H9 (cell line): ENCODE data around the gene P4HA2. TPM values are rescaled to one million over a fixed set of nuclear protein-coding genes. Genes with fewer than 3 reads are reported as not detected.

Experiments used
- DNase-seq: peaks from one replicate; pipeline ENCODE4 v3.0.0-alpha.2; 2017
- H2AFZ ChIP-seq: one replicate; pipeline ENCODE4 v1.6.1; 2013; ENCODE audit warnings: mild to moderate bottlenecking, low read length, control low read depth, moderate library complexity
- H2AK5ac ChIP-seq: 2 replicates; pipeline ENCODE4 v1.6.1; 2013; ENCODE audit warnings: low read length, control low read depth, mixed read lengths; ENCODE audit not compliant: insufficient read length
- H2BK120ac ChIP-seq: one replicate; pipeline ENCODE4 v1.6.1; 2013; ENCODE audit warnings: low read depth, mild to moderate bottlenecking, low read length, control low read depth, inconsistent platforms; ENCODE audit not compliant: poor library complexity, severe bottlenecking
- H2BK12ac ChIP-seq: 2 replicates; pipeline ENCODE4 v1.6.1; 2013; ENCODE audit warnings: low read length, control low read depth, mixed read lengths, low read depth; ENCODE audit not compliant: insufficient read length
- H2BK15ac ChIP-seq: 2 replicates; pipeline ENCODE4 v1.6.1; 2013; ENCODE audit warnings: low read depth, low read length, control low read depth
- H2BK20ac ChIP-seq: one replicate; pipeline ENCODE4 v1.6.1; 2013; ENCODE audit warnings: low read depth, mild to moderate bottlenecking, low read length, control low read depth, inconsistent platforms; ENCODE audit not compliant: poor library complexity, severe bottlenecking
- H2BK5ac ChIP-seq: 2 replicates; pipeline ENCODE4 v1.6.1; 2013; ENCODE audit warnings: low read length, control low read depth, mixed read lengths; ENCODE audit not compliant: insufficient read length
- H3K14ac ChIP-seq: 2 replicates; pipeline ENCODE4 v1.6.1; 2013; ENCODE audit warnings: low read length, control low read depth; ENCODE audit not compliant: insufficient read depth
- H3K18ac ChIP-seq: 2 replicates; pipeline ENCODE4 v1.6.1; 2013; ENCODE audit warnings: low read depth, mild to moderate bottlenecking, mixed read lengths, low read length, control low read depth; ENCODE audit not compliant: insufficient read length
- H3K23ac ChIP-seq: 2 replicates; pipeline ENCODE4 v1.6.1; 2013; ENCODE audit warnings: low read length, control low read depth, mixed read lengths, low read depth; ENCODE audit not compliant: insufficient read length
- H3K23me2 ChIP-seq: 2 replicates; pipeline ENCODE4 v1.6.1; 2013; ENCODE audit warnings: low read depth, mild to moderate bottlenecking, mixed read lengths, low read length, control low read depth; ENCODE audit not compliant: insufficient read length, poor library complexity, severe bottlenecking
- H3K27ac ChIP-seq: 2 replicates; pipeline ENCODE4 v1.5.1; 2013; ENCODE audit warnings: low read length, control low read depth, mixed read lengths, low read depth; ENCODE audit not compliant: insufficient read length
- H3K27me3 ChIP-seq: 2 replicates; pipeline ENCODE4 v1.6.1; 2013; ENCODE audit warnings: low read length, control low read depth, inconsistent platforms; ENCODE audit not compliant: insufficient read depth
- H3K4ac ChIP-seq: 2 replicates; pipeline ENCODE4 v1.6.1; 2013; ENCODE audit warnings: low read depth, mild to moderate bottlenecking, control low read depth, inconsistent platforms, low read length, moderate library complexity
- H3K4me1 ChIP-seq: 2 replicates; pipeline ENCODE4 v1.6.1; 2013; ENCODE audit warnings: low read length, control low read depth, inconsistent platforms; ENCODE audit not compliant: insufficient read depth
- H3K4me2 ChIP-seq: 2 replicates; pipeline ENCODE4 v1.6.1; 2013; ENCODE audit warnings: low read length, control low read depth, mixed read lengths; ENCODE audit not compliant: insufficient read length, insufficient read depth
- H3K56ac ChIP-seq: 2 replicates; pipeline ENCODE4 v1.6.1; 2013; ENCODE audit warnings: low read depth, mild to moderate bottlenecking, mixed read lengths, low read length, control low read depth; ENCODE audit not compliant: insufficient read length
- H3K79me1 ChIP-seq: 2 replicates; pipeline ENCODE4 v1.6.1; 2013; ENCODE audit warnings: low read depth, mild to moderate bottlenecking, moderate library complexity, low read length, control low read depth, inconsistent platforms; ENCODE audit not compliant: insufficient read depth, poor library complexity, severe bottlenecking
- H3K79me2 ChIP-seq: 2 replicates; pipeline ENCODE4 v1.6.1; 2013; ENCODE audit warnings: low read length, control low read depth, inconsistent platforms; ENCODE audit not compliant: insufficient read depth
- H3K9ac ChIP-seq: 2 replicates; pipeline ENCODE4 v1.6.1; 2013; ENCODE audit warnings: low read length, control low read depth, mixed read lengths; ENCODE audit not compliant: insufficient read length; ENCODE audit errors: extremely low read depth
- H3K9me3 ChIP-seq: one replicate; pipeline ENCODE4 v1.6.1; 2013; ENCODE audit warnings: low read depth, low read length, inconsistent platforms; ENCODE audit not compliant: control insufficient read depth
- H3T11ph ChIP-seq: one replicate; pipeline ENCODE4 v1.6.1; 2013; ENCODE audit warnings: mild to moderate bottlenecking, low read length, control low read depth, inconsistent platforms
- H4K20me1 ChIP-seq: one replicate; pipeline ENCODE4 v1.6.1; 2013; ENCODE audit not compliant: control insufficient read depth, insufficient read length, insufficient read depth
- H4K5ac ChIP-seq: 2 replicates; pipeline ENCODE4 v1.6.1; 2013; ENCODE audit warnings: low read depth, mild to moderate bottlenecking, mixed read lengths, low read length, control low read depth; ENCODE audit not compliant: insufficient read length
- H4K8ac ChIP-seq: replicated peaks from 2 replicates; pipeline ENCODE4 v1.6.1; 2013; ENCODE audit warnings: low read length, control low read depth, mixed read lengths, low read depth; ENCODE audit not compliant: insufficient read length
- H4K91ac ChIP-seq: 2 replicates; pipeline ENCODE4 v1.6.1; 2013; ENCODE audit warnings: low read depth, mild to moderate bottlenecking, moderate library complexity, mixed read lengths, low read length, control low read depth; ENCODE audit not compliant: insufficient read length
- H3K27ac Mint-ChIP-seq, 3 experiments: 2 replicates in 2 of 3; 3 replicates in 1 of 3; pipeline ENCODE4 v1.8.0; 2020 to 2021; ENCODE audit warnings: mixed read lengths in 3 of 3, mild to moderate bottlenecking in 1 of 3, moderate library complexity in 1 of 3
- H3K27me3 Mint-ChIP-seq: 2 replicates; pipeline ENCODE4 v1.8.0; 2021; ENCODE audit warnings: low read depth, mild to moderate bottlenecking, moderate library complexity, mixed read lengths
- H3K36me3 Mint-ChIP-seq, 3 experiments: 2 replicates in 2 of 3; 3 replicates in 1 of 3; pipeline ENCODE4 v1.8.0; 2020 to 2021; ENCODE audit warnings: low read depth in 3 of 3, mixed read lengths in 3 of 3; ENCODE audit not compliant: insufficient read depth in 1 of 3
- H3K4me1 Mint-ChIP-seq, 2 experiments: 2 replicates each; pipeline ENCODE4 v1.8.0; 2020; ENCODE audit warnings: mixed read lengths in 2 of 2
- H3K4me3 Mint-ChIP-seq, 2 experiments: 2 replicates in 1 of 2; 3 replicates in 1 of 2; pipeline ENCODE4 v1.8.0; 2020 to 2021; ENCODE audit warnings: mild to moderate bottlenecking in 2 of 2, mixed read lengths in 2 of 2, moderate library complexity in 1 of 2
- H3K9me3 Mint-ChIP-seq, 2 experiments: 2 replicates in 1 of 2; 3 replicates in 1 of 2; pipeline ENCODE4 v1.8.0; 2020; ENCODE audit warnings: mild to moderate bottlenecking in 2 of 2, mixed read lengths in 2 of 2, moderate library complexity in 1 of 2
- CTCF ChIP-seq: fragments of 200-600 bp; sonication (generic); conservative IDR thresholded peaks from 3 replicates; pipeline ENCODE4 v1.8.0; 2021; ENCODE audit warnings: antibody characterized with exemption, mild to moderate bottlenecking
- WGBS: extraction: QIAGEN DNeasy Blood & Tissue Kit; methylation state at CpG from one replicate; pipeline ENCODE4 v1.1.7; 2013; ENCODE audit warnings: missing lambda C conversion rate, low lambda C conversion rate, mixed read lengths; ENCODE audit not compliant: insufficient read length; ENCODE audit errors: extremely low coverage; 5-methylcytosine and 5-hydroxymethylcytosine counted together
- total RNA-seq: library from RNA; stranded (reverse); gene quantifications from 2 replicates; pipeline ENCODE4 v1.2.1, GENCODE V29; 2021

P4HA2 gene
- total RNA-seq, 1 experiment from 2014 or later = 15.3 TPM

GRCh38 chr5:132222649-132223038 is 5.0 kb downstream of the P4HA2 start:
- Histone ChIP-seq H2BK5ac (no peak overlapping the region), H3K4ac (no peak overlapping the region), H3K79me2 (no peaks in the 10 kb centered on the region), H2AFZ (no peak overlapping the region), H3K9ac (no peak overlapping the region), H3K79me1 (no peaks in the 10 kb centered on the region), H4K8ac (no peak overlapping the region), H3K27me3 (peaks cover 5% of the 10 kb centered on the region; the same call in 1 of the 2 replicates), H4K20me1 (no peaks in the 10 kb centered on the region), H3K23me2 (peaks cover 6% of the 10 kb centered on the region), H3K56ac (no peak overlapping the region), H2BK15ac (no peak overlapping the region), H3T11ph (no peak overlapping the region), H3K4me2 (no peak overlapping the region), H4K5ac (no peak overlapping the region), H3K4me1 (no peaks in the 10 kb centered on the region; the same call in 1 of the 2 replicates), H2BK120ac (no peak overlapping the region), H2BK12ac (no peak overlapping the region), H4K91ac (no peak overlapping the region), H3K27ac (no peak overlapping the region), H3K18ac (no peak overlapping the region), H2BK20ac (no peak overlapping the region), H3K9me3 (no peaks in the 10 kb centered on the region), H3K14ac (no peak overlapping the region), H2AK5ac (no peak overlapping the region), H3K23ac (no peak overlapping the region)
- Mint-ChIP-seq H3K4me3 (no peak overlapping the region), H3K27ac (no peak overlapping the region), H3K27me3 (peaks cover 21% of the 10 kb centered on the region), H3K9me3 (peaks cover 0 to 3% of the 10 kb centered on the region in 2 experiments; a peak in 1 of 5 replicates), H3K36me3 (no peaks in the 10 kb centered on the region; a peak in 1 of 7 replicates), H3K4me1 (peaks cover 19 to 30% of the 10 kb centered on the region in 2 experiments)
- no peak for DNase-seq
- no CpG with 5 or more reads among the region's 3 CpGs for WGBS
- TF ChIP-seq CTCF = no peak
